ENCODE data around the gene PRCP. TPM values are rescaled to one million over a fixed set of nuclear protein-coding genes. Genes with fewer than 3 reads are reported as not detected.
A peak's percentile ranks its signal among the peaks of the same experiment; 100 is the strongest.
"Not testable (repeated sequence)": the region's sequence is repeated elsewhere in the genome, so short reads cannot be mapped to it uniquely, and the experiment has no call there.

The PRCP gene
- total RNA-seq, 1 donor from 2014 or later = 215 TPM

GRCh38 chr11:82873919-82874333, 26.3 kb downstream of the PRCP start:
- no peak for DNase-seq (ENCODE audit: extremely low read depth, low read depth, low spot score)

GRCh38 chr11:82872377-82873150, 27.7 kb downstream of the PRCP start:
- DNase-seq (ENCODE audit: extremely low read depth, low read depth, low spot score) = no peak

- no peak for DNase-seq (ENCODE audit: extremely low read depth, low read depth, low spot score)
These were observed 28.6 kb downstream of the PRCP start for GRCh38 chr11:82871646-82872045.

- no peak for DNase-seq (ENCODE audit: extremely low read depth, low read depth, low spot score)
These were observed 30.6 kb downstream of the PRCP start for GRCh38 chr11:82869657-82870056.

- peak; percentile 71 for DNase-seq (ENCODE audit: extremely low read depth, low read depth, low spot score)
These were observed 32.6 kb downstream of the PRCP start for GRCh38 chr11:82867495-82868082.

- no peak for DNase-seq (ENCODE audit: extremely low read depth, low read depth, low spot score)
These were observed 34.4 kb downstream of the PRCP start for GRCh38 chr11:82865841-82866240.

- peak; percentile 41 for DNase-seq (ENCODE audit: extremely low read depth, low read depth, low spot score)
These were observed 36.0 kb downstream of the PRCP start for GRCh38 chr11:82864268-82864667.

GRCh38 chr11:82863209-82863608, 37.0 kb downstream of the PRCP start:
- DNase-seq (ENCODE audit: extremely low read depth, low read depth, low spot score) = no peak

- no peak for DNase-seq (ENCODE audit: extremely low read depth, low read depth, low spot score)
These were observed 37.9 kb downstream of the PRCP start for GRCh38 chr11:82862379-82862778.

- DNase-seq (ENCODE audit: extremely low read depth, low read depth, low spot score) = no peak
These were observed 40.5 kb downstream of the PRCP start for GRCh38 chr11:82859750-82860149.

- DNase-seq (ENCODE audit: extremely low read depth, low read depth, low spot score) = peak; percentile 77
These were observed 41.6 kb downstream of the PRCP start for GRCh38 chr11:82858556-82859091.

GRCh38 chr11:82858133-82858532, 42.1 kb downstream of the PRCP start:
- no peak for DNase-seq (ENCODE audit: extremely low read depth, low read depth, low spot score)

- DNase-seq (ENCODE audit: extremely low read depth, low read depth, low spot score) = no peak
These were observed 43.1 kb downstream of the PRCP start for GRCh38 chr11:82857145-82857544.

- no peak for DNase-seq (ENCODE audit: extremely low read depth, low read depth, low spot score)
These were observed 44.6 kb downstream of the PRCP start for GRCh38 chr11:82855616-82856015.

GRCh38 chr11:82854916-82855315, 45.3 kb downstream of the PRCP start:
- not testable (repeated sequence) for DNase-seq (ENCODE audit: extremely low read depth, low read depth, low spot score)

GRCh38 chr11:82854242-82854641, 46.0 kb downstream of the PRCP start:
- peak; percentile 41 for DNase-seq (ENCODE audit: extremely low read depth, low read depth, low spot score)

- DNase-seq (ENCODE audit: extremely low read depth, low read depth, low spot score) = no peak
These were observed 51.4 kb downstream of the PRCP start for GRCh38 chr11:82848829-82849228.

- DNase-seq (ENCODE audit: extremely low read depth, low read depth, low spot score) = no peak
These were observed 54.6 kb downstream of the PRCP start for GRCh38 chr11:82845356-82846353.

GRCh38 chr11:82843057-82843795, 57.0 kb downstream of the PRCP start:
- no peak for DNase-seq (ENCODE audit: extremely low read depth, low read depth, low spot score)

- DNase-seq (ENCODE audit: extremely low read depth, low read depth, low spot score) = no peak
These were observed 58.2 kb downstream of the PRCP start for GRCh38 chr11:82842019-82842418.
